Stimulated activated naive B cell treated with anti-CD40 and anti-IgM and Interleukin-4, amounts not matched to agents 10 μg/mL and 1 μg/mL and 100 μg/mL, for 72 hours (primary cell): ENCODE measurements around the gene VCAN.

Source experiments
- ATAC-seq, 2 donors: fragments of 150-1000 bp; cut with Tn5 transposase; replicated peaks; 2 replicates each; pipeline ENCODE4 v1.10.0; 2021; ENCODE audit warnings: moderate library complexity in 1 of 2
- DNase-seq: peaks from one replicate; pipeline ENCODE4 v3.0.0; 2021
- H3K27ac Mint-ChIP-seq: one replicate; pipeline ENCODE4 v1.8.0; 2022; ENCODE audit warnings: mild to moderate bottlenecking, mixed read lengths
- H3K27me3 Mint-ChIP-seq, 2 donors: one replicate each; pipeline ENCODE4 v1.8.0; 2022; ENCODE audit warnings: mixed read lengths in 2 of 2
- H3K36me3 Mint-ChIP-seq, 2 donors: one replicate each; pipeline ENCODE4 v1.8.0; 2022; ENCODE audit warnings: mixed read lengths in 2 of 2, mild to moderate bottlenecking in 1 of 2
- H3K4me1 Mint-ChIP-seq, 2 donors: one replicate each; pipeline ENCODE4 v1.8.0; 2022; ENCODE audit warnings: mixed read lengths in 2 of 2, mild to moderate bottlenecking in 1 of 2
- H3K4me3 Mint-ChIP-seq, 2 donors: one replicate each; pipeline ENCODE4 v1.8.0; 2022; ENCODE audit warnings: mild to moderate bottlenecking in 2 of 2, mixed read lengths in 2 of 2, moderate library complexity in 1 of 2
- H3K9me3 Mint-ChIP-seq, 2 donors: one replicate each; pipeline ENCODE4 v1.8.0; 2022; ENCODE audit warnings: mixed read lengths in 2 of 2, mild to moderate bottlenecking in 1 of 2

Gene VCAN

DNA sequence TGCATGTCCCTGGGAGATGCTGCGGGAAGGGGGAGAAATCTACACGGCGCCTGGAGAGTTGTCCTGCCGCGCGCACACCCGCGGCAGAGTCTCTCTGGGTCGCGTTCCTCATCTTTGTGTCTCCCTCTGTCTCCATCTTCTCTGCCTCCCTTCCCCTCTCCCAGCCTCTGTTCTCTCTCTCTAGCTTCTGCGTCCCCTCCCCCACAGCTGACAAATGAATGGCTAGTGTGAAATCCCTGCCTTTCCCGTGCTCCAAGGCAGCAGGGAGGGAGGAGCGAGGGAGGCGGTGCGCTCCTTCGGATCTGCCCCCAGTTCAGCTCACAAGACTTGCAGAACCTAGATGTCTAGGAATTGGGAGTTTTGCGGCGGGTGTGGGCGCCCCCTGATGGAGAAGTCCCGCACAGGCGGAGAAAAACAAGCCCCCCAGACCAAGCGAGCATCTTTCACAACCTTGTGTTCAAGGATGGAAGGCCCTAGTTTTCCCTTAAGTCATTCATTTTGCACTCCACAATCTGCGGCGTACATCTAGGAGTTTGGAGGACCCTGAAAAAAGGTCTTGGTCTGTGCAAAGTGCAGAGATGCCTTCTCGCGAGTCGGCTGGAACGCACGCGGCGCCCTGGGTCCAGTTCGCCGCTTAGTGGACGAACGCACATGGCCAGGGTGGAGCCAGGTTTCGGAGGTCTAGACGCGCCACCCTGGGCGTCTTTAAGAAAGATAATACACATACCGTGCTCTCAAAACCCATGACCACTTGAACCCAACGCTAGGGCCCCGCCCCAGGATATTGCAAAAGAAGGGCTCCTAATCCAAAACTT, 2.0 kb downstream of the VCAN start:
- Mint-ChIP-seq H3K36me3 (peaks cover 0 to 6% of the 10 kb centered on the region in 2 donors), H3K4me3 (peak overlapping the region; percentile 83 to 85), H3K9me3 (no peaks in the 10 kb centered on the region), H3K27me3 (peaks cover 58 to 60% of the 10 kb centered on the region in 2 donors), H3K4me1 (peaks cover 13 to 37% of the 10 kb centered on the region in 2 donors), H3K27ac (peak overlapping the region; percentile 10)
- DNase-seq: peak; percentile 54
- ATAC-seq: peak; percentile 74 to 79

DNA sequence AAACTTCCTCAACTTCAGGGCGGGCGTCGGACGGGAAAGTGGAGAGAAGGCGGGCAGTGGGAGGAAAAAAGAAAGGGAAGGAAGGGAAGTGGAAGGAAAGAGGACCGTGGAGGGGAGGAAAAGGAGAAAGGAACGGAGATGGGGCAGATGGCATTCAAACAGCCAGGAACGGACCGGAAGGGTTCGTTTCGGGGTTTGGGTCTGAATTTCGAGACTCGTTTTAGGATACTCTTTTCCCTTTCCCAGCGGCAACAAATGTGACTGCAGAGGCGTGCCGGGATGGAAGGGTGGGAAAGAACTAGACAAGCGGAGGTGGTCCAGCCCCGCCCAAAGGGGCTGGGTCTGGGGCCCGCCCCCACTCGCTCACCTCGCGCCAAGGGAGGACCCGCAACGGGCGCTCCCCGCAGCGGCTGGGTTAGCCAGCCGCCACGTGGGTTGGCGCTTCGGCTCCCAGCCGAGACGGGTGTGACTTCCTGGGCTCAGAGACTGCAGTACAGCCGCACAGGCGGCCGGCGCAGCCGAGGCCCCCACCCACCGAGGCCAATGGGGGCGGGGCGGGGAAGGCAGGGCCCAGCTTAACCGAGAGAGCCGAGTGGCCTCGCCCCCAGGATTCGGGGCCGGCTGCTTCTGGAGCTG, 2.7 kb downstream of the VCAN start:
- Mint-ChIP-seq H3K27me3 (peaks cover 62 to 63% of the 10 kb centered on the region in 2 donors), H3K4me1 (peaks cover 13 to 37% of the 10 kb centered on the region in 2 donors), H3K4me3 (peak overlapping the region; percentile 83 to 85), H3K36me3 (peaks cover 0 to 6% of the 10 kb centered on the region in 2 donors), H3K27ac (peak overlapping the region; percentile 10), H3K9me3 (no peaks in the 10 kb centered on the region)
- peak; percentile 47 to 62 for ATAC-seq
- DNase-seq: peak; percentile 7

DNA sequence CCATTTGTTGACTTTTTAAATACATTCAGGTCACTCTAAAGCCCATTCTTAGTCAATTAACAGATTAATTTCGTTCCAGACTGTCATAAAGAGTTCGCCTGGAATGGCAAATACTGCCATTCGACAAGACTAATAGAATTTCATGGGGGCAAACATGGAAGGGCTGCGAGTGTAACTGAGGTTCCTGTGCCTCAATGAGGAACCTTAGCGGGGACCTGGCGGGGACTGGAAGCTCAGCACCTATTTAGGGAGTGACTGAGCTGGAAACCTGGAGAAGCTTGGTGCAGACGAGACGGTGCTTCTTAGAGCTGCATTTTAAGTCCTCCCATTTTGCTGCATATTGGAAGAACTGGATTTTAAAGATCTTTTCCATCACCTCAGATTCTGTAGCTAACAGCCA, 3.4 kb downstream of the VCAN start:
- H3K27ac Mint-ChIP-seq: no peak overlapping the region
- peaks cover 0 to 6% of the 10 kb centered on the region in 2 donors for H3K36me3 Mint-ChIP-seq
- H3K4me1 Mint-ChIP-seq: peaks cover 13 to 37% of the 10 kb centered on the region in 2 donors
- no peak overlapping the region for H3K4me3 Mint-ChIP-seq
- DNase-seq: no peak
- peaks cover 69% of the 10 kb centered on the region in 2 donors for H3K27me3 Mint-ChIP-seq
- H3K9me3 Mint-ChIP-seq: no peaks in the 10 kb centered on the region
- no peak for ATAC-seq

DNA sequence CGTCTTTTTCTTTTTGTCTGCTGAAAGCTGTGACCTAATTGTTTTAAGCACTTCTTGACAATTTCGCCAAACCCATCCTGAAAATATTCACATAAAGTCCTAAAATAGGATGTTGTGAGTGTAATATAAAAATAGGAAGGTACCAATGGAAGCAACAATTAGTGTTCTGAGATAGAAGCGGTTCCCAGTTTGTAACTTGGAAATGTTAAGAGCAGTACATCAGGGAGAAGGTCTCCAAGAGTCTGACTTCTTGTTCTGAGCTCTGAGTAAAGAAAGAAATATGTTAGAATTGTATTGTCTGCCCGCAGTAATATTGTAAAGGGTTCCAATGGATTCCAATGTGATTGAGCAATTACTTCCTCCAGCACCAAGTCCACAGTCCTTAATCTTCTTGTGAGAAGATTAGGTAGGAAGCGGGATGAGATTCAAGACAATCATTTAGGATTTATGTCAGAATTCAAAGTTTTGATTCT, 3.9 kb downstream of the VCAN start:
- Mint-ChIP-seq H3K27me3 (peaks cover 67 to 68% of the 10 kb centered on the region in 2 donors), H3K9me3 (no peaks in the 10 kb centered on the region), H3K4me1 (peaks cover 13 to 37% of the 10 kb centered on the region in 2 donors), H3K27ac (no peak overlapping the region), H3K36me3 (peaks cover 0 to 6% of the 10 kb centered on the region in 2 donors), H3K4me3 (no peak overlapping the region)
- DNase-seq (no peak), ATAC-seq (no peak)

DNA sequence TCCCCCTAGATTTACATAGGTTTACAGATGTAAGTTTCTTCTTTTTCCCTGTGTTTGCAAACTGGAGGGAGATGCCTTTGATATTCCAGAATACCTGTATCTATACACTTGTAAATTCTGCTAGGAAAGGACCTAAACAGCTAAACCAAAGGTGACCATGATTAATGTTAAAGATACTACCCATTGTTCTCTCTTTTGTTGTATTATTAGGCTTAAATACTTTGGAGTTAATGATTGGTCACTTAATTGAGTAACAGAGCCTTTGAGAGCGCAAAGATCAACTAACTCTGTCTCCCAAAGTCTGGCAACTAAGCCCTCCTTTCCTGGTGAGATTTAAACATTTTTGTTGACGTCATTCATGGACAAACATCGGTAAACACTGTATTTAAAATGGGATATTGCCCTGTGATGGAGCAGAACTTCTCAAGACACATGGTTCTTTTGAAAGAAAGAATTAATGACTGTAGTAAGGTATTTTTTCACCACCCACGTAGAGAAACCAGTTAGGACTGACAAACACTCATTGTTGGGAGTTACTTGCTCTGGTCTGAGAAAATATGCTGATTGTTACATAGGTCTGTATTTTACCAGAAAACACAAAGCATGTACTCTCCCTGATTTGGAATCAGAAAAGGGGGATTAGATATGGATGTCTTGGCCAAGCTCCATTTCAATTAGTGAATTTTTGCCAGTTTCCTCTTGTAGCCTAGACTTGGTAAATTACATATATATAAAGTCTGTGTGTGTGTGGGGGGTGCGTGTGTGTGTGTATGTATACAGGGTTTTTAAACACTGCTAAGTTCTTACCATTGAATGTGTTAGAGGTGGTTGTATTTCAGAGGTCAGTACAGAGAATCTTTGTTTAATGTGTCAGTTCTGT, 4.6 kb downstream of the VCAN start:
- Mint-ChIP-seq H3K36me3 (peaks cover 0 to 6% of the 10 kb centered on the region in 2 donors), H3K27me3 (peaks cover 60 to 61% of the 10 kb centered on the region in 2 donors), H3K9me3 (no peaks in the 10 kb centered on the region), H3K27ac (no peak overlapping the region), H3K4me1 (peaks cover 13 to 33% of the 10 kb centered on the region in 2 donors), H3K4me3 (no peak overlapping the region)
- no peak for ATAC-seq
- DNase-seq: no peak

DNA sequence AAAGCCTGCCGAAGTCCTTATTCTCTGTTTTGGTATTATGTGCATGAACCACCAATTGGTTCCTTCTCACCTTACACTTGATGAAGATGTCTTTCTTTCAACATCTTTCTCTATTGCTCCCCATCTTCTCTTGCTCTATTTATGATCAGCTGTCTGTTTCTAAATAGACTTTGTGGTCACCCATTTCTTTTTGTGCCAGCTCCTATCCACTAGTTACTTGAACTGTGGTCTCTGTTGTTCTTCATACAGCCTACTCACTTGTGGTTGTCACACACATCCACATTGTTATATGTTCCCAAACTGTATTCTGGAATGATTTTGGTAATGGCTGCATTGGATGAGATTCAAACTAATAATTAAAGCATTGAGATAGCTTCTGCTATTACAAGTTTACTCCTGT, 11.4 kb downstream of the VCAN start:
- ATAC-seq: no peak
- no peaks in the 10 kb centered on the region for H3K4me1 Mint-ChIP-seq
- H3K4me3 Mint-ChIP-seq: no peak overlapping the region
- no peaks in the 10 kb centered on the region for H3K9me3 Mint-ChIP-seq
- H3K27me3 Mint-ChIP-seq: peaks cover 20 to 25% of the 10 kb centered on the region in 2 donors
- H3K27ac Mint-ChIP-seq: no peak overlapping the region
- no peak for DNase-seq
- H3K36me3 Mint-ChIP-seq: no peaks in the 10 kb centered on the region

DNA sequence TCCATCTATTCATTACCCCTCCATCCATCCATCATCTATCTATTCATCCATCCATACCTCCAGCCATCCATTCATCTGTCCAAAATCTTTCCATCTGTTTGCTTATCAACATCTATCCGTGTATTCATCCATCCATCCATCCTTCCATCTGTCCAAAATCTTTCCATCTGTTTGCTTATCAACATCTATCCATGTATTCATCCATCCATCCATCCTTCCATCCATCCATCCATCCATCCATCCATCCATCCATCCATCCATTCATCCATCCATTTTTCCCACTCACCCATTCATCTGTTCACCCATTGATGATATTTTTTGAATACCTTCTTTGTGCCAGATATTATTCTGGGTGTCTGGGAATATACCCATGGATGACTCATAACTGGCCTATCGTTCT, 12.8 kb downstream of the VCAN start:
- no peaks in the 10 kb centered on the region for H3K4me1 Mint-ChIP-seq
- no peak for DNase-seq
- H3K27me3 Mint-ChIP-seq: peaks cover 14 to 23% of the 10 kb centered on the region in 2 donors
- no peaks in the 10 kb centered on the region for H3K9me3 Mint-ChIP-seq
- H3K4me3 Mint-ChIP-seq: no peak overlapping the region
- no peak overlapping the region for H3K27ac Mint-ChIP-seq
- ATAC-seq: no peak
- no peaks in the 10 kb centered on the region for H3K36me3 Mint-ChIP-seq

DNA sequence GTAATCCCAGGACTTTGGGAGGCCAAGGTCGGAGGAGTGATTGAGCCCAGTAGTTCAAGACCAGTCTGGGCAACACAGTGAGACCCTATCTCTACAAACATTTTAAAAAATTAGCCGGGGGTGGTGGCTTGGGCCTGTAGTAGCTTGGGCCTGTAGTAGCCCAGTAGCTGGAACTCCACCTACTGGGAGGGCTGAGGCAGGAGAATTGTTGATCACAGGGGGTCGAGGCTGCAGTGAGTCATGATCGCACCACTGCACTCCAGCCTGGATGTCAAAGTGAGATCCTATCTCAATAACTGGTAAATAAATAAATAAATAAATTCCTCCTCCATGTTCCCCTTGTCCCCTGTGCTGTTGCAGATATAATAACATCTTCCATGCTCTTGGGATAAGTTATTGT, 14.3 kb downstream of the VCAN start:
- H3K36me3 Mint-ChIP-seq: no peaks in the 10 kb centered on the region
- peaks cover 9 to 26% of the 10 kb centered on the region in 2 donors for H3K27me3 Mint-ChIP-seq
- H3K9me3 Mint-ChIP-seq: no peaks in the 10 kb centered on the region
- H3K4me3 Mint-ChIP-seq: no peak overlapping the region
- DNase-seq (no peak), ATAC-seq (no peak)
- no peaks in the 10 kb centered on the region for H3K4me1 Mint-ChIP-seq
- no peak overlapping the region for H3K27ac Mint-ChIP-seq

DNA sequence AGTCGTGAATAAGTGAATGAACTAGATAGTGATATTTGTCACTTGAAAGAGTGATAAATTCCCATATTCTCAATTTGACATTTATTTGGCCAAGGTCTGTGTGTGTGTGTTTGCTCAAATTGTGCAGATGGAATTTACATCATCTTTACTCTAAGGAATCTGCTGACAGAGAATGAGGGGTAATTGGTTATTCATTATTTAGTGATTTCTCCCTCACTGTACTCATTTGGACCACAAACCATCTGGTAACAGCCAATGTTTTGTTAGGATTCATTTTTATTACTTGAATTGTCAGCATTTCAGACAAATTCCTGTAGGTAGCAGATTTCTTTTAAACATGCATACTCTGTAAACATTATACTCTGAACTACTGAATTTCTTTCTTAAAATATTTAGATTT, 15.6 kb downstream of the VCAN start:
- no peak overlapping the region for H3K4me3 Mint-ChIP-seq
- H3K27ac Mint-ChIP-seq: no peak overlapping the region
- DNase-seq (no peak), ATAC-seq (no peak)
- no peaks in the 10 kb centered on the region for H3K4me1 Mint-ChIP-seq
- peaks cover 9 to 26% of the 10 kb centered on the region in 2 donors for H3K27me3 Mint-ChIP-seq
- H3K36me3 Mint-ChIP-seq: no peaks in the 10 kb centered on the region
- no peaks in the 10 kb centered on the region for H3K9me3 Mint-ChIP-seq

DNA sequence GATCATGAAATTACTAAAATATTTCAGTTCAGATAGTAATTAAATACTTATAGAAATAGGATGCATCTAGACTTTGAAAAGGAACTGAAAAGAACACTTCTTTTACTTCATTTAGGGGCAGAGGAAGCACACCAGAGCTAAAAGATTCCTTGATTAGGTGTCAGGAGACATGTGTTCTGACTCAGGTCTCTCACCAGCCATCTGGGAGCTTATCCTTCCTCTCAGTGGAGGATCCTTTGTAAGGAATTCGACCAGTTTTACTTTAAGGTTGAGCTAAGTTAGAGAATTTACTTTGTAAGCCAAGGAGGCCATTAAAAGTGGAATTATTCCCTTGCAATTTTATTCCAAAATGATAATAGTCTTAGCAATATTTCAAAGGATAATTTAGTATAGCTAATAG, 16.7 kb downstream of the VCAN start:
- Mint-ChIP-seq H3K9me3 (no peaks in the 10 kb centered on the region), H3K36me3 (no peaks in the 10 kb centered on the region), H3K27me3 (peaks cover 9 to 19% of the 10 kb centered on the region in 2 donors), H3K4me1 (no peaks in the 10 kb centered on the region), H3K27ac (no peak overlapping the region), H3K4me3 (no peak overlapping the region)
- DNase-seq: no peak
- ATAC-seq: no peak

DNA sequence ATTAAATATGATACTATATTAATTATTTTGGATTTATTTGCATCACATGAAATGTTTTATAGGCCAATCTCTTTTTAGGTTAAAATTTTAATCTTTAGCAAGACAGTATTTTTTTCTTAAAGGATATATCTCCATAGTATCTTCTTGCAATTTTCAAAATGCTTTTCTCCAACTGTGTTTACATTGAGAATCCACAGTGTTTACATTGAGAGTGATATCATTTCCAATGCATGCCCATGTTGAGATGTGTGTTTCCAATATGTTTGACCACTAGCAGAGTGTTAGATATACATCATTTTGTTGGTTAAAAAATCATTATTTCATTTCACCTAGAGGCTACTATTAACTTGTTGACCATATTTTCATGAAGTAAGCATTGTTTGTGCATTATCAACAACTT, 17.3 kb downstream of the VCAN start:
- Mint-ChIP-seq H3K27me3 (peaks cover 9 to 19% of the 10 kb centered on the region in 2 donors), H3K27ac (no peak overlapping the region), H3K9me3 (no peaks in the 10 kb centered on the region), H3K4me1 (no peaks in the 10 kb centered on the region), H3K4me3 (no peak overlapping the region), H3K36me3 (no peaks in the 10 kb centered on the region)
- ATAC-seq (no peak), DNase-seq (no peak)

DNA sequence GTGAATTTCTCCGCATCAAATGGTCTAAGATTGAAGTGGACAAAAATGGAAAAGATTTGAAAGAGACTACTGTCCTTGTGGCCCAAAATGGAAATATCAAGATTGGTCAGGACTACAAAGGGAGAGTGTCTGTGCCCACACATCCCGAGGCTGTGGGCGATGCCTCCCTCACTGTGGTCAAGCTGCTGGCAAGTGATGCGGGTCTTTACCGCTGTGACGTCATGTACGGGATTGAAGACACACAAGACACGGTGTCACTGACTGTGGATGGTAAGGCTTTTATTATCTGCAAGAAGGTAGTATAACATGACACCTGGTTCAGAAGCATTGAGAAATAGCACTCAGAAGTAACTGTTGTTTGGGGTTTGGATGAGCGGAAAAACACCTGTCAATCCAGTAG, 18.7 kb downstream of the VCAN start:
- ATAC-seq (no peak), DNase-seq (no peak)
- peaks cover 0 to 9% of the 10 kb centered on the region in 2 donors for H3K27me3 Mint-ChIP-seq
- no peaks in the 10 kb centered on the region for H3K9me3 Mint-ChIP-seq
- H3K4me1 Mint-ChIP-seq: no peaks in the 10 kb centered on the region
- no peak overlapping the region for H3K27ac Mint-ChIP-seq
- H3K4me3 Mint-ChIP-seq: no peak overlapping the region
- no peaks in the 10 kb centered on the region for H3K36me3 Mint-ChIP-seq

DNA sequence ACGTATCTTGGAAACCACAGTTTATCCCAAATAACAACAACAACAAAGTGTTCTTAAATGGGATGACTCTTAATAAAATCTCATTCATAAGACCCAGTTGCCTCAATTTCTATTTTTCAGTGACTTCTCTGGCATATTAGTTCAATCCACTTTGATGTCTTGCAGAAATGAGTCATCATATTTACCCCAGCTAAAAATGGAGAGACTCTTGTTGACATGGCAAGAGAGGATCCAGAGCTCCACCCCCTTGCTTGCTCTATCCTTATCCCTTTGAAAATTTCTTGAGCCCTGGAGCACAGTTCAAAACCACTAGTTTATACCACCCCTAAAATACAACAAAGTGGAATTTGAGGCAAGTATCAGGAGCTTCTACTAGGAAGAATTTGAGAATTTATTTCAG, 20.8 kb downstream of the VCAN start:
- DNase-seq (no peak), ATAC-seq (no peak)
- peaks cover 0 to 9% of the 10 kb centered on the region in 2 donors for H3K27me3 Mint-ChIP-seq
- no peaks in the 10 kb centered on the region for H3K9me3 Mint-ChIP-seq
- no peak overlapping the region for H3K4me3 Mint-ChIP-seq
- H3K36me3 Mint-ChIP-seq: no peaks in the 10 kb centered on the region
- no peaks in the 10 kb centered on the region for H3K4me1 Mint-ChIP-seq
- H3K27ac Mint-ChIP-seq: no peak overlapping the region

DNA sequence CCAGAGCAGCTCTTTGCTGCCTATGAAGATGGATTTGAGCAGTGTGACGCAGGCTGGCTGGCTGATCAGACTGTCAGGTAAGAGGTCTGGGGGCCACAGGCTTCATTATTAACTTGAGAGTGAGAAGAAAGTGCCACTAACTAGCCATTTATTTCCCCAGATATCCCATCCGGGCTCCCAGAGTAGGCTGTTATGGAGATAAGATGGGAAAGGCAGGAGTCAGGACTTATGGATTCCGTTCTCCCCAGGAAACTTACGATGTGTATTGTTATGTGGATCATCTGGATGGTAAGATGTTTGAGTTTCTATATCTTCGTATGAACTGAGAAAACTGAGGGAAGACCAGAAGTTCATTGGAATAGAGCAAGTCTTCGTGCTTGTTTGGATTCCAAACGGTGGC, 22.1 kb downstream of the VCAN start:
- Mint-ChIP-seq H3K4me3 (no peak overlapping the region), H3K36me3 (no peaks in the 10 kb centered on the region), H3K9me3 (no peaks in the 10 kb centered on the region), H3K27ac (no peak overlapping the region), H3K4me1 (no peaks in the 10 kb centered on the region), H3K27me3 (peaks cover 0 to 9% of the 10 kb centered on the region in 2 donors)
- no peak for ATAC-seq
- no peak for DNase-seq
